SH-SY5Y (cell line): ENCODE data around the gene PRRC2B.

ENCODE experiments used
- GATA2 ChIP-seq: IDR thresholded peaks from 2 replicates; pipeline ENCODE4 v1.6.1; 2011; ENCODE audit warnings: mild to moderate bottlenecking, low read depth, low read length
- GATA3 ChIP-seq: IDR thresholded peaks from 2 replicates; pipeline ENCODE4 v1.6.1; 2011; ENCODE audit warnings: low read depth, mild to moderate bottlenecking, low read length, moderate library complexity

The PRRC2B gene

GRCh38 chr9:131402073-131402472 lies 8.2 kb downstream of the PRRC2B start:
- TF ChIP-seq GATA2 (no peak), GATA3 (no peak)

- TF ChIP-seq GATA3 (no peak), GATA2 (no peak)
These were observed 9.0 kb downstream of the PRRC2B start for GRCh38 chr9:131402738-131403492.

DNA sequence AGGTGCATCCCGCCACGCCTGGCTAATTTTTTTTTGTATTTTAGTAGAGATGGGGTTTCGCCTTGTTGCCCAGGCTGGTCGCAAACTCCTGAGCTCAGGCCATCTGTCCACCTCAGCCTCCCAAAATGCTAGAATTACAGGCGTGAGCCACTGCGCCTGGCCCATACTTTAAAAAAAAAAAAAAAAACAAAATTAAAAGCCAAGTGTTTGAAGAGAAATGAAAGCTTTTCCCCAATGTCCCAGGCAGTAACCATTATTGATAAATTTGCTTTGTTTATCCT lies 9.5 kb downstream of the PRRC2B start:
- TF ChIP-seq GATA2 (no peak), GATA3 (no peak)

GRCh38 chr9:131404581-131404980 lies 10.7 kb downstream of the PRRC2B start:
- no peak for TF ChIP-seq GATA3
- no peak for TF ChIP-seq GATA2

- TF ChIP-seq GATA3 (no peak), GATA2 (no peak)
These were observed 11.1 kb downstream of the PRRC2B start for GRCh38 chr9:131404987-131405386.

GRCh38 chr9:131405428-131405827 lies 11.5 kb downstream of the PRRC2B start:
- TF ChIP-seq GATA2 (no peak), GATA3 (no peak)

GRCh38 chr9:131405858-131406537 lies 12.1 kb downstream of the PRRC2B start:
- TF ChIP-seq GATA3 (no peak), GATA2 (no peak)

- TF ChIP-seq GATA3 (no peak), GATA2 (no peak)
These were observed 12.9 kb downstream of the PRRC2B start for GRCh38 chr9:131406563-131407436.

DNA sequence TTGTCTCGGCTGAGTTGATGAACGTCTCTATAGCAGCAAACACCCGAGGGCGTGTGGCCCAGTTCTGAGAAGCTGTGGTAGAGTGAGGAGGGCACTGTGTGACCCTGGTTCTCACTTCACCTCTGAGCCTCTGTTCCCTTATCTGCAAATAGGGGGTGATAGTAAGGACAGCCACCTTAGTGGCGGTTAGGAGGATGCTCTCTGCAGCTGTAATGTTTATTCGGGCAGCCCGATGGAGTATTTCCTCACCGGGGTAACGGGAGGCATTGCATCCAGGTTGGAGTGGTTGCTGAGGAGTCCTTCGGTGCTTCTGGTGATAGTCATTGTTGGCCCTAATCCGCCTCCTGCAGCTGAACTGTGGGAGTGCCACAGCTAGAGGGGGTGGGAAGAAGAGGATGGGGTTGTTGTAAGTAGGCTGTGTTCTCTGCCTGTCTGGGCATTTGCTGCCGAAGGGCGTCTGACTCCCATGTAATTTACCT lies 13.9 kb downstream of the PRRC2B start:
- no peak for TF ChIP-seq GATA3
- no peak for TF ChIP-seq GATA2

DNA sequence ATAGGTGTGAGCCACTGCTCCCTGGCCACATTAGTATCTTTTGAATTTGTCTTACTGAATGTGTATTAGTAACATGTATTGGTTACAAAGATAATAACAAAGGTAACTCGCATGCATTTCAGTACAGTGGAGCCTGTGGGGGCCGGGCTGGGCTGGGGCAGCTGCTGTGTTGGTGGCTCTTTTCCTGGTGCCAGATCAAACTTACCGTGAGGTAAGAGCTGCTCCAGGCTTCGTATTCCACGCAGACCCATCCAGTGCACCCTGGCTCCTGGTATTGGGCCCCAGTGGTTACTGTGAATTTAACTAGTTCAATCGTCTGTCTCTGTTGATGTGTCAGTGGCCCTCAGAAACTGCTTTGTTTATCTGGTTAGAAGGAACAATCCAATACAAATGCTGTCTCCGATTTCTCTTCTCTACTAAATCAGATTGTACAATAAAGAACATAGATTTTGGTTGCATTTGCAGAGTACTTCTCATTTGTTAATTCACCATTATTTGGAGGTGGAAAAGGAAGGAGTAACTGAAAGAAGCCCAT lies 15.6 kb downstream of the PRRC2B start:
- no peak for TF ChIP-seq GATA2
- no peak for TF ChIP-seq GATA3

DNA sequence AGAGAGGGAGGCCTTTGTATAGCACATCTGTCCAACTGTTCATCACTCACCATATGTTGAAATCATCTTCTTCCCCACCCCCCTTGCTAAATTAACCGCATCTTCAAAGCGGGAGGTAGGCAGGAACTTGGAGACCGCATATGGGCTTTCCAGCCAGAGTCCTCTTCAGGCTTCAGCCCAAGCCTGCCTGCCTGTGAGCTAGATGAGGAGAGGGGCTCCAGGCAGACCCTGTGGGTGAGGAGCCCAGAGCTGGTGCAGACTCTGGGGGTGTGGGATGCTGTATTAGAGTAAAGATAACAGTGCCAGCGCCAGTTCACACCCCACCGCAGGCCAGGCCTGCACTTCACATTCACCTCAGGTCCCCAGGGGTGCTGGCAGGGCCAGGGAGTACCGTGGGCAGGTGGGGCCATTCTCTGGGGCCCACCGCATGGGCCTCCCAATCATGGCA lies 16.2 kb downstream of the PRRC2B start:
- TF ChIP-seq GATA2 (no peak), GATA3 (no peak)

GRCh38 chr9:131411719-131412681 lies 18.1 kb downstream of the PRRC2B start:
- TF ChIP-seq GATA3 (no peak), GATA2 (no peak)

- no peak for TF ChIP-seq GATA2
- no peak for TF ChIP-seq GATA3
These were observed 22.6 kb downstream of the PRRC2B start for GRCh38 chr9:131416509-131416908.
